DMS114 treated with DMSO at 0.1 percent for 48 hours (cell line): ENCODE measurements around the gene SND1.

Experiments
- DNase-seq: peaks from one replicate; lab custom pipeline; 2025; ENCODE audit not compliant: unreplicated experiment; lab: John Stamatoyannopoulos, UW

SND1 gene

DNA sequence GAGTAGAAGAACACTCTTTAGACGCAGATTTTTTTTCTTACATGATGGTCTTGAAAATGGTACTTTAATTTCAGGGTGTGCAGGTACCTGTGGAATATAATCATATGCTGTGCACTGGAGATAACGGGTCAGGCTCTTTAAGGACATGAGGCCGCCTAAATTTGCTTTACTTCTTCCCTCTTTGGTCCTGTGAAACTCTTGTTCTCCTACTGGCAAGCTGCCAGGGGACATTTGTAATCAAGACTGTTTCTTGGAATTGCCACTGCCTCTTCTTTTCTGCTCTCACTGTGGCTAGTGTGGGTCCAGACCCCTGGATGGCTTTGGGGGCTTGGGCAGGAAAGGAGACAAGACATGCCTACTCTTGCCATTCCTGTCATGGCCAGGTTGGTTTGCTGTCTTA is 146.0 kb downstream of the SND1 start:
- no peak for DNase-seq

DNA sequence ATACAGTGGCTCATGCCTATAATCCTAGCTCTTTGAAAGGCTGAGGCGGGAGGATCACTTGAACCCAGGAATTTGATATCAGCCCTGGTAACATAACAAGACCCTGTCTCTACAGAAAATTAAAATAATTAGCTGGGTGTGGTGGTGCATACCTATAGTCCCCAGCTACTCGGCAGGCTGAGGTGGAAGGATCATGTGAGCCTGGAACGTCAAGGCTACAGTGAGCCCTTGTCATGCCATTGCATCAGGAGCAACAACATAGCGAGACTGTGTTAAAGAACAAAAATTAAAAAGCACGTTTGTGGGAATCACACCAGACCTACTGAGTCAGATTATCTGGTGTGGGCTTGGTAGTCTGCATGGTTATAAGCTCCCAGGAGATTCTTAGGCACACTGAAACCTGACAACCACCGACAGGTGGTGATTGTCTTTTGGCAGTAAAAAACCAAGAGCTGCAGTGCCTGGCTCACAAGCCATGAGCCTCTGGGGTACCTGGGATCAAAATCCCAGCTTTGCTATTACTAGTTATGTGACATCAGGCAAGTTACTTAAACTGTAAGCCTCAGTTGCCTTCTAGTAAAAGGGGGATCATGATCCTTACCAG is 146.9 kb downstream of the SND1 start:
- DNase-seq = no peak

DNA sequence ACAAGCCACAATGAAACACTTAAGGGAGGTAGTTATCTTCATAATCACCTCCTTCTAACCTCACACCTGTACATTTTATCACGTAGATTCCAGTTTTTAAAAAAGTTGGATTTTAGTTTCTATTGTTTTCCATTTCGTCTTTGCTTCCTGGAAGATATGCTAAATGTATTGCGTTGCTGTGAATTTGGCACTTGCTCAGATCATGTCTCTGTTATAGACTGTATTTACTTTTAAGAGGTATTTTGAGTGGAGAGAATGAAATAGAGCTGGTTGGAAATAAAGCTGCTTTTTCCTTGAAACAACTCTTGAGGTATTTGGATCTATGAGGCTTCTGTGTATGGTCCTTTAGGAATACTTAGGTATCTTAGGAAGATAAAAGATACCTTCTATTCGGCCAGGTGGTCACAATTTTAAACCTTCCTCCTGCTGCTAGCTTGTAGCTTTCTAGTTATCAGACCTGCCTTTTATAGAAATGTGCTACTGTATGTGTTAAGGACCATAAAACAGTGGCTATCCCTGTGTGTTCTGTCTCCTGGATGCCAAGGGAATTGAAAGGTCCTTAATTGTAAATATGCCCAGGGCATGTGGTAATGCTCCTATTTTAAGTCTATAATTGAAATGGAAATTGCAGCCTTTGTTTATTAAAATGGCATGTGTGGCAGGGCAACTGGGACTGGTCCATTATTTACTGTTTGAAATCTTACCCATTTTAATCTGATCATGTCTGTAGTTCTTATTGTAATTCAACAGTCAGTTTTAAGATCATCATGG is 147.7 kb downstream of the SND1 start:
- no peak for DNase-seq

DNA sequence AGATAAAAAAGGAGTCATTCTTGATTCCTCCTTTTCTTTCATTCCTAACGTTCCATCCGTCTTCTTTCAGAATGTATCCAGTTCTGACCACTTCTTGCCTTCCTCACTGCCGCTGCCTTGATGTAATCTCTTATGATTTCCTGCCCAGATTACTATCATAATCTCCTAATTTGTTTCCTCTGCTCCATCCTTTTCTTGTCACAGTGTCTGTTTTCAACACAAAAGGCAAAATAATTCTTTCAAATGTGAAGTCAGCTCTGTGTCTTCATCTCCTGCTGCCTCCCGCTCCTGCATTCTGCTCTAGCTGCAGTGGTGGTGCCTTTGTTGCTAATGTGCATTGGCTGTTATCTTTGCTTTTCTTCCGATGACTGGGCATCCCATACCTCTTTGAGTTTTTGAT is 150.9 kb downstream of the SND1 start:
- DNase-seq = no peak

DNA sequence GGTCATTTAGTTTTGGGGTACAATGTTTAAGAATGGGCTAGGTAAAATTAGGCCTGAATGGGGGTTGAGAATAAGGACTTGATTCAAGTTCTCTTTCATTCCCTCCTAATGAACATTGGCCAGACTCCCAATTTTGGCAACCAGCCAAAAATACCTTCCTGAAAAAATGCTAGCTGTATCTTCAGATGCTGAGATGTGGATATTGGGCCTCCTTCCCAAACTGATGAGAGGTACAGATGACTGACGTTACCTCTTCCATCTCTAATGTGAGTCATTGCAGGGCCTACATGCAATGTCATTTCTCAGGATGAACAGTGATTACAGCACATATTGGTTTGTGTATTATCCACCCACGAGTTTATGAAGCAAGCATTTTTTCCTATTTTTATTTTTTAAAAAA is 151.6 kb downstream of the SND1 start:
- no peak for DNase-seq

DNA sequence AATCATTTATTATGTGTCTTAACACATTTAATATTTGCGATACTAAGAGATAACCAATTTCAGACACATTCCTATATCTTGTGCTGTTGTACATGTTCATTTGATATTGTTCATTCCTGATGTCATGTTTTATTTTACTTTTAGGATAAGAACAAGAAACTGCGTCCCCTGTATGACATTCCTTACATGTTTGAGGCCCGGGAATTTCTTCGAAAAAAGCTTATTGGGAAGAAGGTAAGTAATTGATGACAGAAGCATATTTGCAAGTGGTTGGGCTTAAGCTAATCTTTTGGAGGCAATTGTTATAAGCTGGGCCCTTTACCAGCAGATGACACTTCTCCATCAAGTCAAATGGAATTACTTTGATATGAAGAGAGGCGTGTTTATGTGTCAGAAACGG is 155.3 kb downstream of the SND1 start:
- DNase-seq = no peak

DNA sequence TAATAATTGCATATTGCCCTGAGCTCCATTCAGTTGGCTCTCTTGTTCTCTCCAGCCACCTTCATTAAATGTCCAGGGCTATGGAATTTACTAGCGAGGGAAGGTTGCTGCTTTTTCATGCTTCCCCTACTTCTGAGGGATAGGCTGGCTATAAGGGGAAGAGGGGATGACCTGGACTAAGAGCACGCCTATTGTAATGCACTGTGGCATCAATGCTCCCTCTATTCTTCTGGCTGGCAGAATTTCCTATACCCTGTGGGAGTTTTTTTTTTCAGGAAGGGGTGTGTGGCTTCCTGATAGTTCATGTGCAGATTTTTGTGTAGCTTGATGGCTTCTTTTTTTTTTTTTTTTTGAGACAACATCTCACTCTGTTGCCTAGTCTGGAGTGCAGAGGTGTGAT is 155.8 kb downstream of the SND1 start:
- DNase-seq = no peak

DNA sequence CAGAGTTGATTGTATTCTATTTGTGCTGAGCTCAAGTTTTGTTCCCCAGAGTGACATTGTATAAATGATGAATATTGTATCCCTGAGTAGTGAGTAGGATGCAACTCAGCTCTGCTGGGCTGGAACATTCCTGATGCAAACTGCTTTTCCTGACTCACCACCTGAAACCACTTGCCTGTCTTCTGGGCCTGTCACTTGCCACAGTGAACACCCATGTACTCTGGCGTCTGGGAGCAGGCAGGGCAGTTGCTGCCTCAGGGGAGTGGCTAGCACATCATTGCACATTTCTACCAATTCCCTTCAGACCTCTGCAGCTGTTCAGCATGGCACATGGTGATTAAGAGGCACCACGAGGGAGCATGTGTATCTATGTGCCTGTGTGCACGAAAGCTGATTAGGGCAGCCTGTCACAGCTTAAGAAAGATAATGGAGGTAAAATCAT is 157.3 kb downstream of the SND1 start:
- DNase-seq = no peak

DNA sequence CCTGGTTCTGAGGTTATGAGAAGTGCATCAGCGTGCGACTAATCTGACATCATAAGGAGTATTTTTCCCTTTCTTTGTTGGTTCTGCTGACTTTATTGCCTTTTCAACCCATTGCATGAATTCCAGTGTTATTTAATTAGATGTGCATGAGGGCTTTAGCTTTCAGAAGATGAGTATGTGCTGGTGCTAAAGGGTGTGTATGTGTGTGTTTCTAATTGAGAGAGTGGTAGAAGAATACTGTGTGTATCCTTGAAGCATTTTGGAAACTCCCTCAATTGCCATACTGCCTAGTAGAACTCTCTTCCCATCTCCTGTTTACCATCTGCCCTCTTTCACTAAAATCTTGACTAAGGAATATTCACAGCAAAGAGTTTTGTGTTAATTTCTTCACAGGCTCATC is 158.1 kb downstream of the SND1 start:
- DNase-seq = no peak

DNA sequence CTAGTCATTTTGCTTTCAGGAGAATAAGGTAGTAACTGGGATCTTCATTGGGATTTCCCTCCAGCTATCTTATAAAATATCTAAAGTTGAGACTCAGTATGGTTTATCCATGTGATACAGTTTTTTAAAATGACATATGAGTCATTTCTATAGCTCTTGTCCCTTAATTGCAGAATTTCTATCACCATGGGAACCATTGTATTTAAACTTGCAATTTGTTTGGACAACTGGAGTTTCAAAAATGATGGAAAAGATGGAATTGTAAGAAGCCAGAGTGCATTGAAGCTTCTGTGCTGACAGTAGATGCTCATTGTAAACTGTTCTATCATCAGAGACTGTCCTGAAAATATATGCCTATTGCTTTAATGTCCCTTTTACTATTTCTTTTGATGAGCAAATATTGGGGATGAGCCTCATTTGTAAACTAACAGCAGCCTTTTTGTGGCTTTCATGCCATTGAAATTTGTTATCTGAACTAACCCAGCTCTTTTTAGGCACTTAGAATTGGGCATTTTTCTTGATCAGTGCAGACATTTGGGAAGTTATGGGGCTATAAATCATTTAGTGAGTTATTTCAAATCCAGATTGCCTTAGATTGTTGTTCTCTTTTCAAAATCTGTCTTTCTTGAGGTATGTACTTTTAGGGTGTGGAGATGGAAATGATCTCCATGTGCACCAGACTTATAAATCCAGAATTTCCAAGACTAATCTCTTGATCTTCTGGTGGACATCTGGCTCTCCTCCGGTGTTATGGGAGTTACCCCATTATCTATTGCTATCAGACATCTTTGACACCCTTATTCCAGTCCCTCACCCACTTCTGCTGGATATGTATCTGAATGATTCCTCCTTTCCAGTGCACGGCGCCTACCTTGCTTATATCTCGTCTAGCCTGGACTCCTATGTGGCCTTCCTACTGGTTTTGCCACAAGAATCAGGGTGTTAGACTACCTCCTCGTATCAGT is 159.0 kb downstream of the SND1 start:
- DNase-seq = no peak

DNA sequence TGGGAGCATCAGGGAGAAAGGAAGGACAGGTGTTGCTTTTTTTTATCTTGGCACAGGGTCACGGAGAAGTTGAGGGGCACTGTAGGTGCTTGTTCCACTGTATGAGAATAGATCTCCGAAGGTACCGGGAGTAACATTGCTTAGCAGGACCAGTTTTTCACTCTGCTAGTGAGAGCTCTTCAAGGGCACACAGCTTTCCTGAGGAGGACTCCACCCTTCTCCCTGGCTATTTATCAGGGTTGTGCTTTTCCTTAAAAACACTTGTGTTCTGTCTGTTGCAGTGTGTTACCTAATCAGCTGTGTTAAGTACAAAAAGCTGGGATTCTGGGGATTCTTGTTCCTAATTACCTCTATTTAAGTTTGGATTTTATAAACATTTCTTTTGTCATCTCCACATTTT is 160.5 kb downstream of the SND1 start:
- no peak for DNase-seq

DNA sequence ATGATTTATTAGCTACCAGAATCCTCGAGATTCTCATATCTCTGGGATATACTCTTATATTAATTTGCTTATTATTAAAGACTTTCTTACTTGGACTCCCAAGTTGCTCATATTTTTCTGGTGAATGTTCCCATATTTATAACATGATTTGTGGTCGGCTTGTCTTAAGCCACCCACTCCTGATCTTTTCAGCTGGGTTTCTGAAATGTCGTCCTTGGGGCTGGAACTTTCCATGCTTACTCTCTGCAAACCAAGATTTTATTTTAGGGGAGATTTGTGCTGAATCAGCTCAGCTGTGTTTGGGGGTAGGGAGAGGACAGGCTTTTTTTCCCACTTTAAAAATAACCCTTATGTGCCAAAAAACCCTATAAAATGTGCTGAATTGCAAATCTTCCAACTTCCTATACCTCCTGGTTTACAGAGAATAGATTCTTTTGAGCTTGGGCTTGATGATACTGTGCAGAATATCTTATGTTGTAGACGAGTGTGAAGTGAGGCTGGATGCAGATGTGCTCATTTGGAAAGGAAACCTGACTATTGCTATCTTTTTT is 162.1 kb downstream of the SND1 start:
- no peak for DNase-seq

DNA sequence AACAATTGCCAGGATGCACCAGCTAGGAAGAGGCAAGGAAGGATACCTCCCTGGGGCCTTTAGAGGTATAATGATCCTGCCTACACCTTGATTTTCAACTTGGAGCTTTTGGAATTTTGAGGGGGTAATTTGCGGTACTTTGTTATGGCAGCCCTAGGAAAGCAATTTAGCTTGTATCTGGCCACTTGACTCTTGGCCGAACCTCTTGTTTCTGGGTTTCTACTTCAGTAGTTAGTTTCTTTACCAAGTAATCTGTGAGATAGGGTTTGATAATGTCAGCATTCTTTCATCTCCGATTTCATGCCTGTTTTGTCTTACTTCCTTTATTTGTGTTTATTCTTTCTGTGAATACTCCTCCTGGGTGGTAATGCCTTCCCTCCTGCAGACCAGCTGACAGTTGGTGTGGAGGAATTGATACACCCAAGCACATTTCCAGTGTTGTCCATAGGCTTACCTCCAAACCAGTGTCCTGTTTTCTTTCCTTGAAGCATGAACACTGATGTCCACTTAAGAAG is 163.7 kb downstream of the SND1 start:
- DNase-seq = no peak

DNA sequence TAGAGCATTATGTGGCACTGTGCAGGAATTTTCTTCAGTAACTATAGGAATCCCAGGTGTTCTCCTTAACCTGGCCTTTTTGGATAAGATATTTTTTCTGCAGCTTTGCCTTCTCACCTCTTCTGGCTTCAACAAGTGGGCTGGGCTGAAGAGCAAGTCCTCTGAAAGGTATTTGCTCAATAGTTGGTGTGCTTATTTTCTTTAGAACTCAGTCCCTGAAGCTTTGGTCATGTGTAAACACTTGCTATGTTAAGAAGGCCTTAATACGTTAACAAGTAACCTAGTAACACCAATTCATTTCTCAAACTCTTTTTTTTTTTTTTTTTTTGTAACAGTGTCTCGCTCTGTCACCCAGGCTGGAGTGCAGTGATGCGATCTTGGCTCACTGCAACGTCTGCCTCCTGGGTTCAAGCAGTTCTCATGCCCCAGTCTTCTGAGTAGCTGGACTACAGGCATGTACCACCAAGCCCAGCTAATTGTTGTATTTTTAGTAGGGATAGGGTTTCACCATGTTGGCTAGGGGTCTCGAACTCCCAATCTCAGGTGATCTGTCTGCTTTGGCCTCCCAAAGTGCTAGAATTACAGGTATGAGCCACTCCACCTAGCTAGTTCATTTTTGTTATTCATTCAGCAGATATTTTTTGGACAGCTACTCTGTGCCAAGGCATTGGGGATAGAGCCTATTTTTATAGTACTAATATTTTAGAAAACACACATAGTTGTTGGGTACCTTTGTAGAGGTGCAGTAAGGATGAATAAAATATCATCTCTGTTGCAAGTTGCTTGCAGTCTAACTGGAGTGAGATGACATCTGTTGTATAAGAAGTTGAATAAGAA is 164.6 kb downstream of the SND1 start:
- DNase-seq = no peak

DNA sequence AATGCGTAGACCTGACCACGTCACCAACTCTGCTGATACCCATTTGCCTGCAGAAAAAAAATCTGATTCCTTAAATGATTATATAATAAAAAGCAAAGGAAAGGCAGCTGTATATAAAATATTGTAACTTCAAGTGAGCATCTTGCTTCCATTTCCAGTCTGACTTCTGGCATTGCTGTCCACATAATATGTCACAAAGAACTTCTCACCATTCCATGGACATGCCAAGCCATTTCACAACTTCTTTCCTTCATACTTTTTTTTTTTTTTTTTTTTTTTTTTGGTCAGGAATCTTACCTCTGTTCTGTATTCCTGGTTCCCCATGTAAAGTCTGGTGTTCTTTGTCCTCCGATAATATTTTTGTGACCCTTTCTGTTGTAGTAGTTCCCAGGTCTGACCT is 165.5 kb downstream of the SND1 start:
- no peak for DNase-seq

DNA sequence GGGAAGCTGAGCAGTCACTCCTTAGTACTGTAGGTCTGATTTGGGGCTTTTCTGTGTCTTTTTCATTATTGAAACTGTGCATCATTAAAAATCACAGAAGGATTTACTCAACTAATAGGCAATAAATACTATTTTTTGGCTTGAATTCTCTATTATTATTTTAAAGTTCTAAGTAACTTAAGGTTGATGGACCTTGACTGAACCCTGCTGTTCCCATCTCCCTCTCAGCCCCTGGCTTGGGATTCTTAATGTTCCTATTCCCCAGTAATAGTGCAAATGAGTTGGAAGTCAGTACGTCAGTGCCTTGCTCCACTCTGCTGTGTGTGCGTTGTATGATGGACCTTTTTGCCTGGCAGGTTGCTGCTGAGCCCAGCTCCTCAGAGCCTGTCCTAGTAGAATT is 166.3 kb downstream of the SND1 start:
- no peak for DNase-seq

DNA sequence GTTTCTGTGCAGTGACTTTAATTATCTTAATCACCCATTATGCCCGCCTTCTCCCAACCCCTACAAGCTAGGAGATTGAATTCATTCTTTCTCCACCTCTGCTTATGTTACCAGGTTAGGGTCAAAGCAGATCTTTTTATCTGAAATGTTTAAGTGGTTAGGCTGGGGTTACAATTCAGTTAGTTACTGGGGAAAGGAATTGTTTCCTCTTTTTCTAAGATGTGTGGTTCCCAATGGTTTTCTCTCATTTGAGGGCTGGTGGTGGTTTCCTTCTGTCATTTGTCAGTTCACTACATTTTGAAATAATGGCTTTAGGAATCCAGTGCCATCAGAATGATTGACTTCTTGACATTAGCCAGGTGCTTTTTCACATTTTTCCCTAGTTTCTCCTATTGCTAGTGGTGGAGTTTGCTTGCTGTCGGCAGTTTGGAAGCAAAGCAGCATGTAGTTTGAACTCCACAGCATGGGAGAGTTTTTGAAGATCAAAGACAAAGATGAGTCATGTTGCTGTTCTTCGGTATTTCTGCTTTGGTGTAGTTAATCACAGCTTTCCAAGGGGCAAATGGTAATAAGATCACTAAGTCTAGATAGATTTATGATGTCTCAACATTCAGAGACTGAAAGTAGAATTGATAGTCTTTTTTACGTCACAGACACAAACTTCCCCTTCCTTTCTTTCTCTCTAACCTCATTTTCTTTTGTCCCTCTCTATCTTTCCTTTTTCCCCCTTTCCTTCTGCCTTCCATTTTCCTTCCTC is 168.2 kb downstream of the SND1 start:
- no peak for DNase-seq

DNA sequence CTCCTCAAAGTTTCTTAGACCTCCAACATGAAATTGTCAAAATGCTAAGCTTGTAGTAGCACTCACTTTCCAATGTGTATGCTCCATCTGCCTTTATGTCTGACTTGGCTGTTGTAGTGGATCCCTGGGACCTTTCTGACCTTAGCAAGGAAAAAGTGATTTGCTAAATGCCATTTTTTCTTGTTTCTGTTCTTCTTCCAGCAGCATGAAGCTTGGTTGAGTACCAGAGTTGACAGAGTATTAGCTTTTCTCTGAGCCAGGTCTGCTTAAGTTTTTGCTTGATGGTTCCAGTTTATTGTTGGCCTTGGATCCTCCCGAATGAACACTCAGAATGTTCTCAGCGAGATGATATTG is 168.7 kb downstream of the SND1 start:
- DNase-seq = no peak

DNA sequence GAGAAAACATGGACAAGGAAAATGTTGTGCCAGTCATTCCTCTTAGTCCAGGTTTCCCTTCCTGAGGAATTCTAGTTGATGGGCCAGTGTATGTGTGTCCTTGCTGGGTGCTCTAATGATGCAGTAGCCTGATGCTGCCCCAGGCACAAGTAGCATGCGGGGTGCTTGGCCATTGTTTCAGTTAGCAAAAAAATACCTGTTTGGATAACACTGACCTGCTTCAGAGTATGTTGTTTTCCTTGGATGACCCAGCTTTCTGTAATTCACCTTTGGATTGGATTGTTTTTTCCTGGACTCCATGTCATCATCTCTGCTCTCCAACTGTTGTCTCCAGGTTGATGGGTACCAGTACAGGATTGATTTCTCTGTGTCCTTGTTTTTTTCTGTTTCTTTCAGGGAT is 169.2 kb downstream of the SND1 start:
- DNase-seq = no peak
